Stromal cell of bone marrow (primary cell): ENCODE data around the gene KRT4.

Experiments used
- DNase-seq: peaks from one replicate; pipeline ENCODE4 v3.0.0-alpha.2; 2012; ENCODE audit warnings: low read depth

Gene KRT4

DNA sequence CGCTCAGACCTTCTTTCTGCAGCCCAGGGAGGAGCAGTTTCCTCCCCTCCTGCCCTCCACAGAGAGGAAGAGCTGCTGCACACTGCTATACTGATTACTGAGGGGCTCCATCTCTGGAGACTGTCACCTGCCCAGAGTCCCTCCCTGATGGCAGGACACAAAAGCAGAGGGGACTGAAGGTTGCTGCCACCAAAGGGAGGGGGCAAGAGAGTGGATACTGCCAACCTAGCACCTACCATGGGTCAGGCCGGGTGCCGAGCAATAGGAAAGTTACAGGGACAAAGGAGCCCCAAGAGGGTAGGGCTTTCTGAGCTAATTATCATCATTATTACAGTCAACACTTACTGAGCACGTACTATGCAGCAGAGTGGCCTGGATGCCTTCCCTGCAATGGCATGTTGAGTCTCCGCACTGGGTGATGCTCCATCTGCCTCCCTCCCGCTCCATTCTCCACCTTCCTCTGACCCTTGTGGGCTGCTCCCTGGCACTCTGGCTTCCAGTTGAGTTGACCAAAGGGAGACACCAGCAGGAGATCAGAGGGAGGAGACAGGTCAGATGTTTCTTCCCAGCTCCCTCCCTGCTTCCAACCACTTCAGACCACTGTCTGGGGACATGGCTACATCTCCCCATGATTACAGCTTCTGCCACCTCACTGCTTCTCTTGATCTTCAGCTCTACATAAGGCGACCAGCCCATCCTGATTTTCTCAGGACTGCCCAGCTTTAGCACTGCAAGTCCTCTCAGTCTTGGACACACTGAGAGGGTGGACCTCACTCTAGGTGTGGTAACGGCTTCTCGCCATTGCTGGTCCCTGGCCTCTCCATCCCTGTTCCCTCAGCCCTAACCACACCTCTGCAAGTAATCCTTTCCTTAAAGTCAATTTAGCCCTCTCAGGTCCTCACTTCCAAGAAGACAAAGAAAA, 22.8 kb upstream of the KRT4 start:
- no peak for DNase-seq

DNA sequence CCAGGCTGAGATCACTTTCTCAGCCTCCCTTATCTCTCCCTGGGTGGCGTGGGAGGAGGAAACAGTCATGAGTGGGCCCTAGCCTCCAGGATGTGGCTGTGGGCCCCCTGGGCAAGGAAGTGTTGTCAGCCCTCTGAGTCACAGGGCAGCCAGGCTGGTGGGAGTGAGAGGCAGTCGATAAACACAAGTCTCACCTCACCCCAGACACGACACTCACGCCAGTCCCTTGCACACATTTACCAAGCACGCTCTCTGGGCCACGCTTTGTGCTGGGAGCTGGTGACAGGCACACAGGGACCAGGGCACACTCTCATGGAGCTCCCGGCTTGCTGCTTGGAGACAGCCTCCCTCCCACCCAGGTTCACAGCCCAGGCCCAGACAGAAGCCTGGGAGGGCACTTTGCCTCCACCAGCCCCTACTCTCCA, 22.1 kb upstream of the KRT4 start:
- DNase-seq = peak; percentile 12

DNA sequence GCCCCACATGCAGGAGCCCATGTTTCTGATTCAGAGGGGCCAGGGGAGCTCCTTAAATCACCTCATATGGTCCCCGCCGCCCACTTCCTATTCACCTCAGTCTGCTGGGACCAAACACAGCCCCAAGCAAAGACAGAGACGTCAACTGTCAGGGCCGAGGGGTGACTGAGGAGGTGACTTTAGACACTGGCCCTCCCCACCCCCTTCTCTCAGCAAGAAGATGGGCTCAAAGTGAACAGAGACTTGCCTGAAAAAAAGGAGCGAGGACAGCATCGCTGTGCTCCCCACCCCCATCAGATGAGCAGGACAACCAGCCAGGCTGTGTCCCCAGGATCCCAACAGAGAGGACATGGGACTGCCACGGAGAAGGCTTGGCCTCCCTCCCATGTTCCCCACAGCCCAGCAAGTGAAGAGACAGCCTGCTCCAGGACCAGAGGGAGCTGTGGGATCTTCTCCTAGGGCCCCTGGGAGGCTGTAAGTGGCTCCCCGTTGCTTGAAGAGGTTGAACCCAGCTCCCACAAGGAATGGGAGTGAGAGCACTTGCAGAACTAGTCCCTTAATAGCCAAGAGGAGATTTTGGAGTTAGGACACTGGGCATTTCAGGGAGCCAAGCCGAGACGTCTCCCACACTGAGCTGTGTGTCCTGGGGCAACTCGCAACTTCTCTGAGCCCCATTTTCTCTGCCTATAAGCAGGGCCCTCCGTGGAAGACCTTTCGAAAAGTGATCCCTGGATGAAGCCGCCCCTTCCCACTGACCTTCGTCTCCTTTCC, 21.5 kb upstream of the KRT4 start:
- DNase-seq = no peak

DNA sequence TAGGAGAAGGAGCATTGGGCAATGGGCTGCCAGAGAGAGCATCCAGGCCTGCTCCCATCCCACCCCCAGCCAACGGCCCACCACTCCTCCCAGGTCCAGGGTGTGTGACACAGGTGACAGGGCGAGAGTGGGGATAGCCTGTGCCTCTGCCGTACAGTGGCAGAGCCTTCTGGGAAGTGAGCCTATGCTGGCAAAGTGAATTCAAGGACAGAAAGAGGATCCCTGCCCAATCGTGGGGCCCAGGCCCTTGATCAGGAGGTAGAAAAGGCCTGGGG, 20.7 kb upstream of the KRT4 start:
- no peak for DNase-seq

DNA sequence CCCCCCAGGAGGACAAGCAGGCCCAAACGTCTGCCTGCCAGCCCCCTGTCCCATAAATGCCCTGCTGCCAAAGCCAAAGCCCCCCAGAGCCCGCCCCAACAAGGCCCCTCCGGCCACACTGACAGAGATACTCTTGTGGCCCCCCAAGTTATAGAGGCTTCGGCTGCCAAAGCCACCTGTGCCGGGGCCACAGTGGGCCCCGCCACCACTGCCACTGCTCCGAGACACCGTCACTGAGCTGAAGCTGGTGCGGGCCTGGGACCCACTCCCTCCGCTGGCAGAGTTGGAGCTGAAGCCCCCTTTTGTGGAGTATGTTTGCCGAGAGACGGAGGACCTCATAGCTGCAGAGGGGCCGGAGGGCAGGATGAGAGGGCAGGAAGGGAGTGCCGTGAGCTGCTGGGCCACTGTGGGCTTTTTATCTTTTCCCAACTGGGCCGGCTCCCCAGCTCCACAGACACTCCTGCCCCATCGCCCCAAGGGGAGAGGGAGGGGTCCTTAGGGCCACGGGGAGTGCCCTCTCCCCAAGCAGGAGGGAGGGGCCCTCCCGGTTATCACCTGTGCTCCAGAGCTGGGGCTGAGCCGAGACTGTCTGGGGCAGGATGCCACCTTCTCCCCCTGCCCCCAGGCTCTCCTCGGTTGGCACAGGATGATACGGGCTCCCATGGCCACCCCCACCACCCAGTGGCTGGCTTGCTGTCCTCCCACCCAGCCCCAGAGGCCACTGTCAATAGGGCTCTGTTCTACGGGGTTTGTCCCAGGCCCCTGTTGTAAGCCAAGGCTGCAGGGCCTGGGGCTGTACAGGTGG, 20.2 kb upstream of the KRT4 start, which contains the start of gene KRT79:
Gene KRT79, minus strand, starts transcription at position 390 of the 805 bp plus-strand sequence. Its CDS starts 51 bp downstream, at position 339.
- DNase-seq = no peak

DNA sequence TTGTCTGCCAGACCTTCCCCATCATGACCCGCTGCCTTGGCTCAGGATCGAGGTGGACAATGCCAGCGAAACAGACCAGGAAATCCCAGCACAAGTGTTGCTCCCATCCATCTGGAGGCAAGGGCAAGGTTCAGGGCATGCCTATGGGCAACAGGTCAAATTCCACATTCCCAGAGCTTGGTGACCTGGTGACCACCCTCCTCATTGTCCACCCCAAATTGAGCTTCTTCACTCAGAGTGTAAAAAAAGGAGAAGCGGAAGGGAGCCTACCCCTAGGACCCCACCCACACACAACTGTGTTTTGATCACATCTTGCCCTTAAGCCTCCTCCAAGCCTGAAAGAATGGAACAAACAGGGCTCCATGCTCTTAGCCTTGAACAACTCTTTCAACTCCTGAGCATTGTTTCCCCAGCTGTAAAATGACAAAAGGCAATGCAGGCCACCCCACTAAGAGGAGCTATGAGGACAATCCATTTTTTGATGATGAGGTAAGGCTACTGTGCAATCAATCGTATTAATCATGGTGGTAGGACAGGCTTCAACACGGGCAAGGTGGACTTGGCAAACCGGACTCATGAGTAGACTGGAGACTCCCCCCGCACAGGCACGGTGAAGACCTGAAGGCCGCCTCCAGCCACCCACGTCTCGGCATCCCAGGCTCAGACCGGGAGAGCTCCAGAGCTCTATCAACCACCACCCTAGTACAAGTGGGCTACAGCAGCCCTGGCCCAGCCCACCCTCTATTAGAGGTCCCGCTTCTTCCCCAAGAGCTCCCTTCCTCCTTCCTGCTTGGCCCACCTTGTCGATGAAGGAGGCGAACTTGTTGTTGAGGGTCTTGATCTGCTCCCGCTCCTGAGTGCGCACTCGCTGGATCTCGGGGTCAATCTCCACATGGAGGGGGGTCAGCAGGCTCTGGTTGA, 19.3 kb upstream of the KRT4 start:
- no peak for DNase-seq

DNA sequence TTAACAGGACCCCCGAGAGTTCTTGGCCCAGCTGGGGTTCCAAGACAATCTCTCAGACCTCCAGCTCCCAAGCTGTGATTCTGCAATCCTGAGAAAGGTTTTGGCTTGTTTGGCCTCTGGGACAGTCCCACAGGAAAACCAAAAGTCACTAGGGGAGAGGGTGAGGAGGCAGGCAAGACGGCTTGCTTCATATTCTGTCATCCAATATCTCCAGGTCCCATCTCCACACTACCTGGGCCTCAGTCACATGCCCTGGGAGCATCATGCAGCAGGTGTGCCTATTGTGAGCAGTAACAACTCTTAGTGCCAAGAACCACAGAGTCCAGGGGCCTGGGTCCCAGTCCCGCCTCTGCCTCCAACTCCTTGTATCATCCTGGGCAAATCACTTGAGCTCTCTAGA, 18.5 kb upstream of the KRT4 start:
- DNase-seq = no peak

DNA sequence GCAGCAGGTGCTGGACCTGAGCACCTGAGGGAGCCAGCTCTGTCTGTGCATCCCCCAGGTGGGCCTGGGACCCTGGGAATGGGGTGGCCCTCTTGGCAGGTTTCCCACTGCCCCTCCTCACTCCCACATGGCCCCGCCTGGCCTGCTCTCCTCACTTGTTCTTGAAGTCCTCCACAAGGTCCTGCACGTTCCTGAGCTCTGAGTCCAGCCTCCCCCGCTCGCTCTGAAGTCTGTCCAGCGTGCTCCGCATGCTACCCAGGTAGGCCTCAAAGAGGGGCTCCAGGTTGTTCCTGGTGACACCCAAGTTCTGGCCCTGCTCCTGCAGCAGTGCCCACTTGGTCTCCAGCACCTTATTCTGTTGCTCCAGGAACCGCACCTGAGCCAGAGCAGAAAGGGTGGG, 17.3 kb upstream of the KRT4 start:
- DNase-seq = no peak

DNA sequence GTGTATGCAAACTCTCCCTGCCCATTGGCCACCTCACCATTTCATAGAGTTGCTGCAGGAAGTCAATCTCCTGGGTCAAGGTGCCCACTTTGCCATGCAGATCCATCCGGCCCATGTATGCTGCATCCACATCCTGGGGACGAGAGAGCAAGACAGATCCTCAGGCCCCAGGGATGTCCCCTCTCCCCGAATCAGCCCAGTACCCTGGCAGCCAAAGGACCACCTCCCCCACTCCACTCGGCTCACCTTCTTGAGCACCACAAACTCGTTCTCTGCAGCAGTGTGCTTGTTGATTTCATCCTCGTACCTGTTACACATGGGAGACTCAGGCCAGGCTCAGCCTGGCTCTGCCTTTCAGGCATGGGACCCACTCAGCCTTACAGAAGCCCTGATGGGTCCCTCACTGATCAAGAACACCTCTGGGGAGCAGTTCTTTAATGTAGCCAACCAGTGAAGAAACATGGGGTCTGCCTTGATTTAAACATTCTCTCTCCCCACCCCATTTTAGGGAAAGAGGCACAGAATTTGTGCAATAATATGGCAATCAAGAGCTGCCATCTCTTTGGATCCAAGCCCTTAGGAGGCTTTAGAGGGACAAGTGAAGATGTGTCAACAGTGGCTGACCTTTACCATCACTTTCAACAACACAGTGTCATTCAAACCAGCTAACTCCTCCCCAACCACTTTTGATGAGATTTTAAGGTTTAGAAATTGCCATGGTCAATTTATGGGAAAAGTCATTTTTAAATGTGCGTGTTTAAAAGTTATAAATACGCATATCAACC, 16.3 kb upstream of the KRT4 start:
- DNase-seq = no peak

DNA sequence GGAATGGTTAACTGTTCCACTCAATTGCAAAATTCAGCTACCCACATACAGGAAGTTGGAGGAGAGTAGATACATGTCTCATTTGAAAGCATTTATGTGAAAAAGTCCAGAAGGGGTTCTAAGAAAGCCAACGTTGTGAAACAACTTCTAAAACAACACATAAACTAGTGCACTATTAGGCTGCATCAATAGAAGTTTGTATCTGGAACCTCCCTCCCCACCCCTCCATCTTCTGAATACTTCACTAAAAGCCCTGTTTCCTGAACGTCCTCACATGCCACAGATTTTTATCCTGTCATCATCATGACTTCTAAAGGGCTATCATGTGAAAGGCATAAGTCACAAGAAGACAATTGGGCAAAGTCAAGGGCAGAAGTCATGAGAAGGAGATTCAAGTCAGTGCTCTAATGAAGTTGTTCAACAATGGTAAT, 14.7 kb upstream of the KRT4 start:
- DNase-seq = no peak

DNA sequence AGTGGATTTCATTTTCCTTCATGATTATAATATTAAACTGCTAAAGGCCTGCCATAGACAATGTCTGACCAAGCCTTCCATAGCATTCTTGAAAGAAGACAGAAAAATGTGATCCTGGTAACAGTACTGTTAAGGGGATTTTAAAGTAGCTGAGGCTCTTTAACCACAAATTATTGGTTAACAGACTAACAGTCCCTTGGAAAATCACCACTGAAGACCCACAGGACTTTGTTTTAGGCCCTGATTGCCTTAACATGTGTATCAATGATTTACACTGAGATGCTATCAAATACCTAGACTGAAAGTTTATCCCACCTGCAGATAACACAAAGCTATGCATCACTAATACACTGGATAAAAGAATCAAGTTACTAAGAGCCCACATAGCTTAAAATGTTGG, 14.2 kb upstream of the KRT4 start:
- no peak for DNase-seq

DNA sequence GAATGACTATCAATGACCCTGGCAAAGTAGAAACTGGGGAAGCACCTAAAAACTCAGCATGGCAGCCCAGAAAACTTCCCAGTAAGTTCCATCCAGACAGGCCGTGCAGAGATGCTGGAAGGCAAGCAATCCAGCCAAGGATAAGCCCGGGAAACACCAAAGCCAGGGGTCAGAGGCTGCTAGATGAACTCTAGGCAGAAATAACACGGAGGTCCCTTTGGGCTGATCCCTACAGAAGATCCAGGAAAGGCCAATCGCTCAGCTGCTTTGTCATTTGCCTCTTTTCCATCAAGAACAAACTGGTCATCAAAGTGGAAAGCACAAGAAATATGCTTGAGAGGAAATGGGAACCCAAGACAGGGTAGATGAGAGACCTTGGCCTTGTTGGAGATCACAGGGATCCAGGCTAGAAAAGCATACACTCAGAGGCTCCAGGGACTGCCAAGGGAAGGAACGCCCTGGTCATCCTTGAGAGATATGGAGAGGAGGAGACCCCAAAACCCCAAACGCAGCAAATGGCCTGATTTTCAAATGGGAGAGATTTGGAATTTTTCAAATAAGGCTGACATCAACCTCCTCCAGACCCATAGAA, 13.7 kb upstream of the KRT4 start:
- no peak for DNase-seq

DNA sequence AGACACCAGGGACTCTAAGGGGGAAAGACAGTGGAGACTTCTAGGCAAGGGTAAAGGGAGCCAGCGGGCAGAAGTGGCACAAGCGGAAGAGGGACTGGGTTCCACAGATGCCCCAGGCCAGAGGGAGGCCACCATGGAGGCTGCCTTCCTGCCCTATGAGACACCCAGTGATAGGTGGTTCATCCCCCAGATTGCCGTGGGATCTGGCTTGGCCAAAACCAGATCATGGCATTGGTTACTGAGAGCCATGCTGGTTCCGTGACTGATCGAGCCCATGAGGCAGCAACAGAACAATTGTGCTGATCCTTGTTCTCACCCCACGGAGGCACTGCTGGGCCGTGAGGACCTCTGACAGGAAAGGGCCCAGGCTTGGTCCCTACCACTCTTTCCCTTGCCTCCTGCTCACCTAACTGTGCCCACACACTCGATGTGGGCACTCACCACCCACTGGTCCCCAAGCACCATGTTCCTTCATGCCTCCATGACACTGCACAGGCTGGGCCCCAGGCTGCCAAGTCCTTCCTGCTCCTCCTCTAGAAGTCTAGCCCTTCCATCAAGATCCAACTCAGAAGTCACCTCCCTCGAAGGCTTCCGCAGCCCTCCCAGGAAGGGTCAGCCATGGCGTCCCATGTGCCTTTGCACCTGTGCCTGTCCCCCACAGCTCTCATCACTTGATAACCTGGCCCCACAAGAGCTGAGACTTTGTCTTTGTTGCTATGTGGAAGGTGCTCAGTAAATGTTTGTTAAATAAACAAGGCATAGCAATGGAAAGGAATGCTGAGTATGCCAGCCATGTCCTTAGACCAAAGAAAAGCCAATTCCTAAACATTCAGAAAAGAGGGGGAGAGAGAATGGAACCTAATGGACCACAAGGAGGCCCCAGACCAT, 12.9 kb upstream of the KRT4 start:
- no peak for DNase-seq

DNA sequence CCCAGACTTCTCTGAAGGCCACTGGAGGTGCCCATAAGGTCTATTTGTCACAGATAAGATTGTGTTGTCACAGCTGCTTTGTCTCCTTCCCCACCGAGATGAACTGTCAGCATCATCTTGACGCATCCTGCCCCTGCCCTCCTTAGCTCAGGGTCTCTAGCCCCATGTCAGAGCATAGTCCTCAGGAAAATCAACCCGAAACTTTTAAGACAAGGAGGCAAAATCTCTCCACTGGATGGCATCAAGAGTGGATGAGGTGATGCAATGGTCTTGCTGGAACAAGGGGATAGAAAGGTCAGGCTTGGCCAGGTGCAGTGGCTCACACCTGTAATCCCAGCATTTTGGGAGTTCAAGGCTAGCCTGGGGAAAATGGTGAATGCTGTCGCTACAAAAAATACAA, 12.0 kb upstream of the KRT4 start:
- no peak for DNase-seq

DNA sequence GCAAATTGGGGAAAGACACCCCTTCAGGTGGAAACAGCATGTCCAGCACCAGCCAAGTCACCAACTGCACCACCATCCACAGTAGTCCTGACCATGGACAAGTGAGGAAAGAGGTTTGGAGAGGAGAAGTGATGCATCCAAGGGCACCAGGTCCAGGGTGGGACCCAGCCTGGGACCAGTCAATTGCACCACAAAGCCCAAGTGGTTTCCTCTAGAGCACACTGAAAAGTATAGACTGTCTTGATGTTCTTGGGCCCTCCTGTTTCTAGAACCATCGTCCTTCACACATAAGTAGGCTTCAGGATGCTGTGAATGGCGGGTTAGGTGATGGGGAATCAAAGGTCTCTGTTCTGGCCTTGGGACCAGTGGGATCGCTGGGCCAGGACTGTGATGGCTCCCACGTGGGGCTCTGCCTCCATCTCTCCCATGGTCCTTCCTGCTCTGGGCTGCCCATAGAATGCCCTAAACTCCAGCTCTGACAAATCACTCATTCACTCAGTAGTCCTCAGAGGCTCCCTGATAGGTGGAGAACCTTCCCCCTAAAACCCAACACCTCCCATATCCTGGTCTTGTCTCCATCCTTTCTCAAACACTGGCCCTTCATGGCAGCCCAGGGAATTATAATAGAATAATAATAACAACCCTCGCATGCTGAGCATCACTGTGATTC, 11.0 kb upstream of the KRT4 start:
- no peak for DNase-seq

DNA sequence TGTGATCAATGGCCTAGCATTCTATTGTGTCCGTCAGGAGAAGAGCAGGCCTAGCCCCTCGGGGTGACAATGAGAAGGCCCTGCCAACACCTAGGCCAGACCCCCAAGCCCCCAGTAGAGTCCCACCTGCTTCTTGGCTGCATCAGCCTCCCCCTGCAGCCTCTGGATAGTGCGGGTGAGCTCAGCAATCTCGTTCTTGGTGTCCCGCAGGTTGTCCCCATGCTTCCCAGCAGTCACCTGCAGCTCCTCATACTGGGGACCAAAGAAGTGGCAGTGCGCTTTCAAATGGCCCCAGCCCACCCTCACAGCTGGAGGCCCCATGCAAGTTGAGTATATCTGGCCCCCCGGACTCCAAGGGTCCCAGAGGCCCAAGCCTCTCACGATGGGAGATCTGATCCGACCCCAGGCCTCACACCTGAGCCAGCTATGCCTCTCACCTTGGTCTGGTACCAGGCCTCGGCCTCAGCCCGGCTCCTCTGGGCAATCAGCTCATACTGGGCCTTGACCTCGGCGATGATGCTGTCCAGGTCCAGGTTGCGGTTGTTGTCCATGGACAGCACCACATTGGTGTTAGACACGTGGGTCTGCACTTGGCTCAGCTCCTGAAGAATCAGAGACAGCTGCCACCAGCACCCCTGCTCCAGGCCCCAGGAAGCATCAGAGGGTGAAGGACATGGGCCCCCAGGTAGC, 10.0 kb upstream of the KRT4 start:
- no peak for DNase-seq

DNA sequence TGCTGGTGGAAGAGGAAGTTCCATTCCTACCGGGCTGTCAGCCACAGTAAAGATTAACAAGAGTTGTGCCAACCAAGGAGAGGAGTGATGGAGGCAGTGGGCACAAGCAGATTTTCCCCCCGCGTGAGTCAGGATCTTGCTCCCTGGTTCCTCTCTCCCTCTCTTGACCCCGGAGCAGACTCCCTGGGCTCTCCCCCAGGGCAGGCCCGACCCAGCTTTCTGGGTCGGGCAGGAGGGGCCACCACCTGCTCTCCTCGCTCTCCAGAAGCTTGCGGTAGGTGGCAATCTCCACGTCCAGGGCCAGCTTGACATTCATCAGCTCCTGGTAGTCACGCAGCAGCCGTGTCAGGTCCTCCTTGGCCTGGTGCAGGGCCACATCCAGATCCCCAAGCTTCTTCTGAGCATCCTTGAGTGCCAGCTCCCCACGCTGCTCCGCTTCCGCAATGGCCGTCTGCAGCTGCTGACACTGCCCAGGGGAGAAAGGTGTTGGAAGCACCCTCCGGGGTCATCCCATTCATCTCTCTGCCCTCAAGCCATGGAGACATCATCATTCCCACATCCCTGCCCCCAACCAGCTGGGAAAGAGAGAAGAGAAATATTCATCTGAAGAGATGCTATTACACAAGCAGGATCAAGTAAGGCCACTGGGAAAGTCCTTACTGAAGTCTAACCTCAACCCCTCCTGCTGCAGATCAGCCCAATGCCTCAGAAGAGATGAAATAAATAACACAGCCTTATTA, 9.0 kb upstream of the KRT4 start:
- no peak for DNase-seq
